GM10847 (cell line): ENCODE data around the gene ARHGEF11.

ENCODE experiments used
- POLR2A ChIP-seq: IDR thresholded peaks from 2 replicates; pipeline ENCODE4 v1.6.1; 2011; ENCODE audit not compliant: insufficient read length; ENCODE audit errors: extremely low read depth

ARHGEF11 gene

GRCh38 chr1:157025856-157026255, 19.7 kb downstream of the ARHGEF11 start:
- no peak for TF ChIP-seq POLR2A

- TF ChIP-seq POLR2A: no peak
Measured at GRCh38 chr1:157025385-157025784, 20.2 kb downstream of the ARHGEF11 start.

GRCh38 chr1:157021688-157022087, 23.9 kb downstream of the ARHGEF11 start:
- TF ChIP-seq POLR2A: no peak

- no peak for TF ChIP-seq POLR2A
Measured at GRCh38 chr1:157019457-157019856, 26.1 kb downstream of the ARHGEF11 start.

GRCh38 chr1:157011845-157012244, 33.7 kb downstream of the ARHGEF11 start:
- no peak for TF ChIP-seq POLR2A

- TF ChIP-seq POLR2A: no peak
Measured at GRCh38 chr1:157008502-157008901, 37.0 kb downstream of the ARHGEF11 start.

GRCh38 chr1:157007306-157007705, 38.2 kb downstream of the ARHGEF11 start:
- TF ChIP-seq POLR2A: no peak

- no peak for TF ChIP-seq POLR2A
Measured at GRCh38 chr1:157006676-157007075, 38.9 kb downstream of the ARHGEF11 start.

GRCh38 chr1:157005965-157006364, 39.6 kb downstream of the ARHGEF11 start:
- no peak for TF ChIP-seq POLR2A

GRCh38 chr1:157004806-157005205, 40.7 kb downstream of the ARHGEF11 start:
- no peak for TF ChIP-seq POLR2A

- no peak for TF ChIP-seq POLR2A
Measured at GRCh38 chr1:157004327-157004726, 41.2 kb downstream of the ARHGEF11 start.

GRCh38 chr1:157001304-157001703, 44.2 kb downstream of the ARHGEF11 start:
- no peak for TF ChIP-seq POLR2A

- TF ChIP-seq POLR2A: no peak
Measured at GRCh38 chr1:157000686-157001085, 44.9 kb downstream of the ARHGEF11 start.

- no peak for TF ChIP-seq POLR2A
Measured at GRCh38 chr1:156999596-157000320, 45.8 kb downstream of the ARHGEF11 start.

- TF ChIP-seq POLR2A: no peak
Measured at GRCh38 chr1:156998840-156999500, 46.6 kb downstream of the ARHGEF11 start.

- no peak for TF ChIP-seq POLR2A
Measured at GRCh38 chr1:156998301-156998700, 47.2 kb downstream of the ARHGEF11 start.

GRCh38 chr1:156995412-156995811, 50.1 kb downstream of the ARHGEF11 start:
- TF ChIP-seq POLR2A: no peak
